ENCODE data around the gene SOST. TPM values are rescaled to one million over a fixed set of nuclear protein-coding genes. Genes with fewer than 3 reads are reported as not detected.

SOST gene
- total and polyA plus RNA-seq, 2 donors from 2014 or later: 0.09 to 15.1 TPM

GRCh38 chr17:43772877-43773648, 14.5 kb upstream of the SOST start:
- no peaks in the 10 kb centered on the region for H3K27me3 ChIP-seq (ENCODE audit: control insufficient read depth, insufficient read depth, low read length)
- H3K4me3 ChIP-seq (ENCODE audit: low read length in 3 of 3): no peak overlapping the region
- no peak for FAIRE-seq
- intact Hi-C loops (cut with DNase I): no loop called here
- peaks cover 0 to 15% (median 14%) of the 10 kb centered on the region in 3 donors for H3K4me1 ChIP-seq (ENCODE audit: control insufficient read depth in 2 of 3, insufficient read depth in 2 of 3, low read depth in 1 of 3, low read length in 3 of 3)
- H3K36me3 ChIP-seq (ENCODE audit: control insufficient read depth in 2 of 3, insufficient read depth in 3 of 3, low read length in 3 of 3): peaks cover 0 to 71% (median 52%) of the 10 kb centered on the region in 3 donors
- DNase-seq: no peak
- H3K9me3 ChIP-seq (ENCODE audit: control insufficient read depth in 2 of 3, insufficient read depth in 1 of 3, low read length in 3 of 3): no peaks in the 10 kb centered on the region
- peak overlapping the region; percentile 23 to 48 for H3K27ac ChIP-seq (ENCODE audit: low read depth in 2 of 2, low read length in 2 of 2)
- no peak overlapping the region for H3K9ac ChIP-seq (ENCODE audit: low read length in 3 of 3)
- no peak for TF ChIP-seq CTCF (IDR thresholded peaks at IDR 0.05; ENCODE audit: borderline replicate concordance, extremely low read depth, insufficient read depth)

- peaks cover 0 to 9% (median 8%) of the 10 kb centered on the region in 3 donors for H3K4me1 ChIP-seq (ENCODE audit: control insufficient read depth in 2 of 3, insufficient read depth in 2 of 3, low read depth in 1 of 3, low read length in 3 of 3)
- intact Hi-C loops (cut with DNase I): no loop called here
- no peaks in the 10 kb centered on the region for H3K27me3 ChIP-seq (ENCODE audit: control insufficient read depth, insufficient read depth, low read length)
- peaks cover 0 to 74% (median 49%) of the 10 kb centered on the region in 3 donors for H3K36me3 ChIP-seq (ENCODE audit: control insufficient read depth in 2 of 3, insufficient read depth in 3 of 3, low read length in 3 of 3)
- no peak overlapping the region for H3K27ac ChIP-seq (ENCODE audit: low read depth in 2 of 2, low read length in 2 of 2)
- no peak for FAIRE-seq
- no peak for TF ChIP-seq CTCF (IDR thresholded peaks at IDR 0.05; ENCODE audit: borderline replicate concordance, extremely low read depth, insufficient read depth)
- H3K9me3 ChIP-seq (ENCODE audit: control insufficient read depth in 2 of 3, insufficient read depth in 1 of 3, low read length in 3 of 3): no peaks in the 10 kb centered on the region
- no peak for DNase-seq
- no peak overlapping the region for H3K9ac ChIP-seq (ENCODE audit: low read length in 3 of 3)
- no peak overlapping the region for H3K4me3 ChIP-seq (ENCODE audit: low read length in 3 of 3)
Measured at GRCh38 chr17:43771463-43771862, 12.9 kb upstream of the SOST start.

GRCh38 chr17:43770957-43771356, 12.4 kb upstream of the SOST start:
- no peak overlapping the region for H3K9ac ChIP-seq (ENCODE audit: low read length in 3 of 3)
- DNase-seq: no peak
- H3K4me3 ChIP-seq (ENCODE audit: low read length in 3 of 3): no peak overlapping the region
- peaks cover 0 to 70% (median 45%) of the 10 kb centered on the region in 3 donors for H3K36me3 ChIP-seq (ENCODE audit: control insufficient read depth in 2 of 3, insufficient read depth in 3 of 3, low read length in 3 of 3)
- H3K4me1 ChIP-seq (ENCODE audit: control insufficient read depth in 2 of 3, insufficient read depth in 2 of 3, low read depth in 1 of 3, low read length in 3 of 3): peaks cover 0 to 5% (median 4%) of the 10 kb centered on the region in 3 donors
- intact Hi-C loops (cut with DNase I): no loop called here
- no peaks in the 10 kb centered on the region for H3K9me3 ChIP-seq (ENCODE audit: control insufficient read depth in 2 of 3, insufficient read depth in 1 of 3, low read length in 3 of 3)
- H3K27ac ChIP-seq (ENCODE audit: low read depth in 2 of 2, low read length in 2 of 2): no peak overlapping the region
- H3K27me3 ChIP-seq (ENCODE audit: control insufficient read depth, insufficient read depth, low read length): no peaks in the 10 kb centered on the region
- TF ChIP-seq CTCF (IDR thresholded peaks at IDR 0.05; ENCODE audit: borderline replicate concordance, extremely low read depth, insufficient read depth): no peak
- no peak for FAIRE-seq

All from kidney (tissue), 14 donors.